Measurements from ENCODE around the gene TGFBR1. TPM values are rescaled to one million over a fixed set of nuclear protein-coding genes. Genes with fewer than 3 reads are reported as not detected.

TGFBR1 gene
- polyA plus RNA-seq, 1 donor from 2014 or later, result 78.0 TPM

DNA sequence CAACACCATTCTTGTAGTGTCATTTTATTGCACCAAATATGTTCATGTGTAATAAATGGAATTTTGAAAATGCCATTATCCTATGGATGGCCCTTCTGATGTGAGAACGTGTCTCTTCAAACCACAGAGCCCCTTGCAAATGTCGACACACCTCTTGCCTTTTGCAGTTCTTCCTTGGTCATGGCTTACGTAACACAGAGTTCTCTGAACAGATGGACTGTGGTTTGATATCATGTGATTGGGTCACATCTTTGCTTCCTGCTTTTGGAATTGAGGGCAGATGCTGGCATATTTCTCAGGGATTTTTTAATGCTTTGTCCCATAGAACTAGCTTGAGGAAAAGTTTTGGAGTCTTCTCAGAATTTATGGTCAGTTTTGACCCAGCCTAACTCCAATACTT, 4.6 kb downstream of the TGFBR1 start:
- Histone ChIP-seq H3K4me3 (ENCODE audit: low read length) (no peak overlapping the region), H3F3A (ENCODE audit: insufficient read depth, low read length, poor library complexity, severe bottlenecking) (no peaks in the 10 kb centered on the region), H3K79me2 (replicated peaks; ENCODE audit: insufficient read depth, low read length) (peaks cover 89% of the 10 kb centered on the region), H2AFZ (ENCODE audit: low read depth, low read length) (no peak overlapping the region), H3K4me2 (ENCODE audit: low read length) (no peak overlapping the region), H3K9me2 (ENCODE audit: insufficient read depth, low read length) (no peaks in the 10 kb centered on the region), H3K36me3 (ENCODE audit: insufficient read depth, low read length) (no peaks in the 10 kb centered on the region), H3K27ac (ENCODE audit: low read length) (no peak overlapping the region), H3K27me3 (ENCODE audit: insufficient read depth, low read depth, low read length) (no peaks in the 10 kb centered on the region), H3K9ac (ENCODE audit: low read length) (no peak overlapping the region), H4K20me1 (ENCODE audit: insufficient read depth) (no peaks in the 10 kb centered on the region), H3K9me3 (ENCODE audit: low read length) (no peaks in the 10 kb centered on the region)
- no peak for TF ChIP-seq EZH2 (IDR thresholded peaks at IDR 0.05; ENCODE audit: borderline replicate concordance, insufficient read depth, low read length, poor library complexity, severe bottlenecking)
- TF ChIP-seq, protein P1, sequence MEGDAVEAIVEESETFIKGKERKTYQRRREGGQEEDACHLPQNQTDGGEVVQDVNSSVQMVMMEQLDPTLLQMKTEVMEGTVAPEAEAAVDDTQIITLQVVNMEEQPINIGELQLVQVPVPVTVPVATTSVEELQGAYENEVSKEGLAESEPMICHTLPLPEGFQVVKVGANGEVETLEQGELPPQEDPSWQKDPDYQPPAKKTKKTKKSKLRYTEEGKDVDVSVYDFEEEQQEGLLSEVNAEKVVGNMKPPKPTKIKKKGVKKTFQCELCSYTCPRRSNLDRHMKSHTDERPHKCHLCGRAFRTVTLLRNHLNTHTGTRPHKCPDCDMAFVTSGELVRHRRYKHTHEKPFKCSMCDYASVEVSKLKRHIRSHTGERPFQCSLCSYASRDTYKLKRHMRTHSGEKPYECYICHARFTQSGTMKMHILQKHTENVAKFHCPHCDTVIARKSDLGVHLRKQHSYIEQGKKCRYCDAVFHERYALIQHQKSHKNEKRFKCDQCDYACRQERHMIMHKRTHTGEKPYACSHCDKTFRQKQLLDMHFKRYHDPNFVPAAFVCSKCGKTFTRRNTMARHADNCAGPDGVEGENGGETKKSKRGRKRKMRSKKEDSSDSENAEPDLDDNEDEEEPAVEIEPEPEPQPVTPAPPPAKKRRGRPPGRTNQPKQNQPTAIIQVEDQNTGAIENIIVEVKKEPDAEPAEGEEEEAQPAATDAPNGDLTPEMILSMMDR (IDR thresholded peaks at IDR 0.05; ENCODE audit: poor library complexity, severe bottlenecking), result no peak
- no peak for TF ChIP-seq SMC3 (conservative IDR thresholded peaks at IDR 0.05; ENCODE audit: poor library complexity)
- TF ChIP-seq RAD21 (conservative IDR thresholded peaks at IDR 0.05), result no peak
- no peak for TF ChIP-seq POLR2AphosphoS5 (IDR thresholded peaks at IDR 0.05)
- no peak for TF ChIP-seq MXI1 (conservative IDR thresholded peaks at IDR 0.05; ENCODE audit: poor library complexity, severe bottlenecking)
- TF ChIP-seq, protein P2, sequence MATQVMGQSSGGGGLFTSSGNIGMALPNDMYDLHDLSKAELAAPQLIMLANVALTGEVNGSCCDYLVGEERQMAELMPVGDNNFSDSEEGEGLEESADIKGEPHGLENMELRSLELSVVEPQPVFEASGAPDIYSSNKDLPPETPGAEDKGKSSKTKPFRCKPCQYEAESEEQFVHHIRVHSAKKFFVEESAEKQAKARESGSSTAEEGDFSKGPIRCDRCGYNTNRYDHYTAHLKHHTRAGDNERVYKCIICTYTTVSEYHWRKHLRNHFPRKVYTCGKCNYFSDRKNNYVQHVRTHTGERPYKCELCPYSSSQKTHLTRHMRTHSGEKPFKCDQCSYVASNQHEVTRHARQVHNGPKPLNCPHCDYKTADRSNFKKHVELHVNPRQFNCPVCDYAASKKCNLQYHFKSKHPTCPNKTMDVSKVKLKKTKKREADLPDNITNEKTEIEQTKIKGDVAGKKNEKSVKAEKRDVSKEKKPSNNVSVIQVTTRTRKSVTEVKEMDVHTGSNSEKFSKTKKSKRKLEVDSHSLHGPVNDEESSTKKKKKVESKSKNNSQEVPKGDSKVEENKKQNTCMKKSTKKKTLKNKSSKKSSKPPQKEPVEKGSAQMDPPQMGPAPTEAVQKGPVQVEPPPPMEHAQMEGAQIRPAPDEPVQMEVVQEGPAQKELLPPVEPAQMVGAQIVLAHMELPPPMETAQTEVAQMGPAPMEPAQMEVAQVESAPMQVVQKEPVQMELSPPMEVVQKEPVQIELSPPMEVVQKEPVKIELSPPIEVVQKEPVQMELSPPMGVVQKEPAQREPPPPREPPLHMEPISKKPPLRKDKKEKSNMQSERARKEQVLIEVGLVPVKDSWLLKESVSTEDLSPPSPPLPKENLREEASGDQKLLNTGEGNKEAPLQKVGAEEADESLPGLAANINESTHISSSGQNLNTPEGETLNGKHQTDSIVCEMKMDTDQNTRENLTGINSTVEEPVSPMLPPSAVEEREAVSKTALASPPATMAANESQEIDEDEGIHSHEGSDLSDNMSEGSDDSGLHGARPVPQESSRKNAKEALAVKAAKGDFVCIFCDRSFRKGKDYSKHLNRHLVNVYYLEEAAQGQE (IDR thresholded peaks at IDR 0.05; ENCODE audit: borderline replicate concordance), result no peak
- no peak for TF ChIP-seq TAF1 (IDR thresholded peaks at IDR 0.05; ENCODE audit: low read depth)
- no peak for TF ChIP-seq EP300 (conservative IDR thresholded peaks at IDR 0.05; ENCODE audit: poor library complexity, severe bottlenecking)

DNA sequence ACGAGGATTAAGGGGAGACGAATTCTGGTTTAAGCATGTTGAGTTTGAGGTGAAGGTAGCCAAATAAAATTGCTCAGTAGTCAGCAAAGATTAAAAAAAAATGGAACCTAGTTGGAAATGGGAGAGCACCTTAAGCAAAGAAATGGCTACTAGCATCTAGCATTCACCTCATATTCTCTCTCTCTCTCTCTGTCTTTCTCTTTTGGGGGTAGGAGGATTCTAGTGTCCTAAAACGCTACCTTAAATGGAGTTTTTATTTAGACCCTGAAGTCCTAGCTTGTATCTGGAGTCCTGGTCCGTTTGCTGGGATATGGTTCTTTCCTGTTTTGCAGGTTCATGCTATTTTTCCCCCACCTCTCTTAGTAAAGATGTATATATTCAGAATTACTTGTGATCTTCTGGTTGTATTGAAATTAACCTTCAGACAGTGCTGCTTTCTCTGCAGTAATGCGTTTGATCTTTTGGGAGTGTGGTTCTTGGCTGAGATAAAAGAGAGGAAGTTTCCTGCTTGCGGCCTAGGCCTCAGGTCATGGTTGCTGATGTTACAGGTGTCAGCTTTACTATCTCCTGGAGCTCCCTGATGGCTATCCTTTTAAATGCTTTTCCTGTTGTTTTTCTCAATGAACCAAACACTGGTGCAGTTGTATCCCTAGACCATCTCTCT, 8.0 kb downstream of the TGFBR1 start:
- Histone ChIP-seq H3K36me3 (ENCODE audit: insufficient read depth, low read length) (no peaks in the 10 kb centered on the region), H3K4me2 (ENCODE audit: low read length) (no peak overlapping the region), H2AFZ (ENCODE audit: low read depth, low read length) (no peak overlapping the region), H3F3A (ENCODE audit: insufficient read depth, low read length, poor library complexity, severe bottlenecking) (no peaks in the 10 kb centered on the region), H4K20me1 (ENCODE audit: insufficient read depth) (no peaks in the 10 kb centered on the region), H3K9ac (ENCODE audit: low read length) (no peak overlapping the region), H3K9me2 (ENCODE audit: insufficient read depth, low read length) (no peaks in the 10 kb centered on the region), H3K27me3 (ENCODE audit: insufficient read depth, low read depth, low read length) (no peaks in the 10 kb centered on the region), H3K27ac (ENCODE audit: low read length) (no peak overlapping the region), H3K9me3 (ENCODE audit: low read length) (no peaks in the 10 kb centered on the region), H3K4me3 (ENCODE audit: low read length) (no peak overlapping the region), H3K79me2 (replicated peaks; ENCODE audit: insufficient read depth, low read length) (peaks cover 96% of the 10 kb centered on the region)
- TF ChIP-seq MXI1 (conservative IDR thresholded peaks at IDR 0.05; ENCODE audit: poor library complexity, severe bottlenecking) (no peak), EZH2 (IDR thresholded peaks at IDR 0.05; ENCODE audit: borderline replicate concordance, insufficient read depth, low read length, poor library complexity, severe bottlenecking) (no peak), TAF1 (IDR thresholded peaks at IDR 0.05; ENCODE audit: low read depth) (no peak), POLR2AphosphoS5 (IDR thresholded peaks at IDR 0.05) (no peak), EP300 (conservative IDR thresholded peaks at IDR 0.05; ENCODE audit: poor library complexity, severe bottlenecking) (no peak), SMC3 (conservative IDR thresholded peaks at IDR 0.05; ENCODE audit: poor library complexity) (no peak), RAD21 (conservative IDR thresholded peaks at IDR 0.05) (no peak)
- TF ChIP-seq, protein P1 (IDR thresholded peaks at IDR 0.05; ENCODE audit: poor library complexity, severe bottlenecking), result no peak
- TF ChIP-seq, protein P2 (IDR thresholded peaks at IDR 0.05; ENCODE audit: borderline replicate concordance), result no peak

Measured in neural cell (in vitro differentiated cells).